Activated T-cell treated with anti-CD3 and anti-CD28 coated beads, Interleukin-2, amount 50 U/mL, for 72 hours (primary cell): ENCODE results near the gene FOXO6. TPM values are rescaled to one million over a fixed set of nuclear protein-coding genes. Genes with fewer than 3 reads are reported as not detected.

Experiments used
- ATAC-seq, 2 donors: fragments of 150-1000 bp; cut with Tn5 transposase; replicated peaks in 1 of 2; 2 replicates each; pipeline ENCODE4 v1.10.0; 2021; ENCODE audit warnings: moderate library complexity in 2 of 2, mild to moderate bottlenecking in 1 of 2
- DNase-seq, 2 donors: peaks; one replicate each; pipeline ENCODE4 v3.0.0; 2021 to 2022; ENCODE audit warnings: mixed read lengths in 1 of 2
- H3K27ac Mint-ChIP-seq: one replicate; pipeline ENCODE4 v1.8.0; 2022; ENCODE audit warnings: mild to moderate bottlenecking, moderate library complexity, mixed read lengths
- H3K27me3 Mint-ChIP-seq: one replicate; pipeline ENCODE4 v1.8.0; 2022; ENCODE audit warnings: low read depth, mixed read lengths
- H3K36me3 Mint-ChIP-seq, 2 donors: one replicate each; pipeline ENCODE4 v1.8.0; 2022; ENCODE audit warnings: mixed read lengths in 2 of 2, mild to moderate bottlenecking in 1 of 2; ENCODE audit not compliant: insufficient read depth in 2 of 2
- H3K4me1 Mint-ChIP-seq: one replicate; pipeline ENCODE4 v1.8.0; 2022; ENCODE audit warnings: low read depth, mixed read lengths
- H3K4me3 Mint-ChIP-seq, 2 donors: one replicate each; pipeline ENCODE4 v1.8.0; 2022; ENCODE audit warnings: mild to moderate bottlenecking in 2 of 2, mixed read lengths in 2 of 2, moderate library complexity in 2 of 2
- H3K9me3 Mint-ChIP-seq, 2 donors: one replicate each; pipeline ENCODE4 v1.8.0; 2022; ENCODE audit warnings: mixed read lengths in 2 of 2
- total RNA-seq, 2 donors: library from RNA; stranded (reverse); gene quantifications; one replicate each; pipeline ENCODE4 v1.2.3, GENCODE V29; 2022

FOXO6 gene
- total RNA-seq, 2 donors from 2014 or later = 0.19 to 0.21 TPM

DNA sequence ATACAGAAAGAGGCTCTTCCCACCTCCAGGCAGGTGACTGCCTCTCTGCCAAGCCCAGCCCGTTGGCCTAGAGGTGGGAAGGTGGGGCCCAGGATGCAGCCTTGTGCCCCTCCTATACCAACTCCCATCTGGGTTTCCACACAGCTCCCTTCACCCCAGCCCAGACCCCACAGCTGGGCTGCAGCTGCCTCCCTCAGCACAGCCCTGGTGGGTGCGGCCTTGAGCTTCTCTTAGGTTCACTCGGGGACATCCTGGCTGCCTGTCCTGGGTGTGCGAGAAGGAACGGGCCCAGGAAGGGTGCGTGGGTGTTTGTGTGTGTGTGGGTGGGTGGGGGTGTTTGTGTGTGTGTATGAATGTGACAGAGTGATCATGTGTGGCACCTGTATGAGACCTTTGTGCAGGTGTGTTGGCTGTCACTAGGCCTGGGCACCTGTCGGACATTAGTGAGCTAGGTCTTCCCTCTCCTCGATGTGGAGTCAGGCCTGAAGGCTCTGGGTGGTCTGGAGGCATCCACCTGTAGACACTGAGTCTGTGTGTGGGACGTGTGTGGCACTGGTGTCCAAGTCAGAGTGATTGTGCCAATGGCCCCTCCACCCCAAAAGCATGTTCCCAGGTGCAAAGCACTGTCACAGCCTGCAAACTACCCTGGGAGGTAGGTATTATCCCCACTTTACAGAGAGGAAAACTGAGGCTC is 30.7 kb downstream of the FOXO6 start:
- no peak for DNase-seq
- ATAC-seq = no peak
- no peak overlapping the region for H3K27ac Mint-ChIP-seq
- H3K9me3 Mint-ChIP-seq = no peaks in the 10 kb centered on the region
- no peaks in the 10 kb centered on the region for H3K4me1 Mint-ChIP-seq
- no peaks in the 10 kb centered on the region for H3K36me3 Mint-ChIP-seq
- no peak overlapping the region for H3K4me3 Mint-ChIP-seq
- H3K27me3 Mint-ChIP-seq = peaks cover 35% of the 10 kb centered on the region

DNA sequence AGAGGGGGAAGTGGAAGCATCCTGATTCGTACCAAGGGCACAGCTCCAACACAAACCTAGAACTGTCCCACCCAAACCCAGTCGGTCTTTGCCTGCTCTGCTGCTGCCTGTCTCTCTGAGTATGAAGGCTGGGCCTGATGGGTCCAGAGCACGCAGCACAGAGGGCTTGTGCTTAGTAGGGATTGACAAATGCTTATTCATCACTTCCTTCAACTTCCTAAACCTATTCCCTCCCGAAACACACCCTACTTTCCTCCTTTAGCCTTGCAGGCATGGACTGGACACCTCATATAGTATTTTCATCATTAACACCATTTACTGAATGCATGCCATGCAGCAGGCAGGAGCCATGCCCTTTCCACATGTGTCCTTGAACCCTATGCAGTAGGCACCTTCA is 31.3 kb downstream of the FOXO6 start:
- Mint-ChIP-seq H3K36me3 (no peaks in the 10 kb centered on the region), H3K27ac (no peak overlapping the region), H3K9me3 (no peaks in the 10 kb centered on the region), H3K4me1 (no peaks in the 10 kb centered on the region), H3K4me3 (no peak overlapping the region), H3K27me3 (peaks cover 30% of the 10 kb centered on the region)
- DNase-seq (no peak), ATAC-seq (no peak)

DNA sequence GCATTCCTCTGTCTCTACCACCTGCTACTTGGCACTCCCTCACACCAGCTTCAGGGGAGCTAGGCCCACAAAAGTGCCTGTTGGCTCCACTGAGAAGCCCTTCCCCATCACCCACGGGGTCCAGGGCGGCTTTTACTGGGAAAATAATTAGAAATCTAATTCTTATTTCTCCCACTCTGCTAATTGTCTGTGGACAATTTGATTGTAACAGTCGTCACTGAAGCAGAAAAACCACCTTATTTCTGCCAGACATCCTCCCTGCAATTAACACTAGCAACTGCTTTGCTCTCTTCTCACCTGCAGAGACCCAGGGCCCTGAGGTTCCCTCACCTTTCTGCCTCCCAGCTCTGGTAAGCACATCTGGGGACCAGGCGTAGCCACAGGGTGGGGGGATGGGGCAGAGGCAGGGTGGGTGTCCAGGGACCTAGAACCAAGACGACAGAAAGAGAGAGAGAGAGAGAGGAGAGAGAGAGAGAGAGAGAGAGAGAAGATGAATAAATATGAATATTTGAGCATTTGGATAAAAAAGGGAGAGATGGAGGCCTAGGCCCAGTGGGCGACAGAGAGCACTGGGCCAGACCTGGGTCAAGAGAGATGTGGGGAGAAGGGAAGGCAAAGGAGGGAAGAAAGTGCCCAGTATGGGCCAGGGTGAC is 32.6 kb downstream of the FOXO6 start:
- Mint-ChIP-seq H3K4me1 (no peaks in the 10 kb centered on the region), H3K4me3 (no peak overlapping the region), H3K27me3 (peaks cover 25% of the 10 kb centered on the region), H3K9me3 (no peaks in the 10 kb centered on the region), H3K36me3 (no peaks in the 10 kb centered on the region), H3K27ac (no peak overlapping the region)
- DNase-seq (no peak), ATAC-seq (no peak)

DNA sequence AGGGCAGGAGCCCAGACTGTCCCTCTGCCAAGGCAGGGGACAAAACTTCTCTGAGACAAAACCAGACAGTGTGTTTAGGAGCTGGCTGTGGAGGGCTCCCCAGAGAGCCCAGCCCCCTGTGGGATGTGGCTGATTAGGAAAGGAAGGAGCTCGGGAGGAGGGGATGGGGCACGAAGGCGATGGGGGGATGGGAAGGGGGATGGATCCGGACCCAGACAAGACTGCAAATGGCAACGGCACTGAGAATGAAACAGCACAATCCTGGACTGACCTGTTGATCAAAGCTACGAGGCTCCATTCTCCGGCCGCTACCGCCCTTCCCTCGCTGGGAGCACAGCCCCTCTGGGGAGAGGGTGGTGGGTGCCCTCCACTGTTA is 33.1 kb downstream of the FOXO6 start:
- H3K27me3 Mint-ChIP-seq = peaks cover 25% of the 10 kb centered on the region
- ATAC-seq (no peak), DNase-seq (no peak)
- no peak overlapping the region for H3K27ac Mint-ChIP-seq
- H3K4me3 Mint-ChIP-seq = no peak overlapping the region
- H3K4me1 Mint-ChIP-seq = no peaks in the 10 kb centered on the region
- no peaks in the 10 kb centered on the region for H3K9me3 Mint-ChIP-seq
- no peaks in the 10 kb centered on the region for H3K36me3 Mint-ChIP-seq

DNA sequence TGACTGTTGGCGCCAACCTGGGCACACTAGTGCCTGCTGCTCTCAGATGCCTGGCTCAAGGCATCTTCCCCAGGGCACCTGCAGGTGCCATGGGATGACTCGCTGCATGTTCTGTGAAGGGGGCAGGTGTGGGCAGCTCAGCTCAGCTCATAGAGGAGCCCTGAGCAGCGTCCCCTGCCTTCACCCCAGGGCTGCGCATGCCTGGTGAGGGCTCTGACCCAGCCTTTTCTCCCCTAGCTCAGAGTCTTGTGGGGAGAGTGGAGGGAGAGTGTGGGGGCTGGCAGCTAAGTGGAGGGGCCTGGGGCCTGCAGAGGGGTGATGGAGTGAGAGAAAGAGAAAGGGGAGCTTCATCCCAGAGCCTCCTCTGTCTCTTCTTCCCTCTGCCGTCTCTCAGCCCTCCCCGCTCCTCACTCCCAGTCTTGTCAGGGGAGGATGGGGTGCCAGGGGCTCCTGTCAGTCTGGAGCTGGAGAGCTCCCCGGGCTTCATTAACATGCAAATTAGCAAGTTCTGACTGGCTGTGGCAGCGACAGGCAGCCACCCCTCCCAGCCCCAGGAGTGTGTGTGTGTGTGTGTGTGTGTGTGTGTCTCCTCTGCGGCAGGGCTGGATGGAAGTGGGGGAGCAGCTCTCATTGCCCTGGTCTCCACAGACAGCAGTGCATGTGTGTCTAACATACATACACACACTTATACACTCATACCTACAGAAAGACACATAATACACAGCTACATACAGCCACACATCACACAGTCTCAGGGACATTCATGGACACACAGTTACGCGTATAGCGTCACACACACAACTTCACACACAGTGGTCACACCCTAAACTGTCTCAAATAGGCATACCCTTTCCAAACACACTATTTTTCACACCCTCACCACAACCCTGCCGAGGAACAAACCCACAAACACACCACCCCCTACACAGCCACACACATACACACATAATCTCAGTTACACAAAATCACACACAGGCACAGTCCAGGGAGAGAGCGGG is 34.0 kb downstream of the FOXO6 start:
- Mint-ChIP-seq H3K27ac (no peak overlapping the region), H3K4me3 (no peak overlapping the region), H3K36me3 (no peaks in the 10 kb centered on the region), H3K4me1 (no peaks in the 10 kb centered on the region), H3K27me3 (peaks cover 32% of the 10 kb centered on the region), H3K9me3 (peaks cover 0 to 2% of the 10 kb centered on the region in 2 donors)
- DNase-seq (no peak), ATAC-seq (no peak)

DNA sequence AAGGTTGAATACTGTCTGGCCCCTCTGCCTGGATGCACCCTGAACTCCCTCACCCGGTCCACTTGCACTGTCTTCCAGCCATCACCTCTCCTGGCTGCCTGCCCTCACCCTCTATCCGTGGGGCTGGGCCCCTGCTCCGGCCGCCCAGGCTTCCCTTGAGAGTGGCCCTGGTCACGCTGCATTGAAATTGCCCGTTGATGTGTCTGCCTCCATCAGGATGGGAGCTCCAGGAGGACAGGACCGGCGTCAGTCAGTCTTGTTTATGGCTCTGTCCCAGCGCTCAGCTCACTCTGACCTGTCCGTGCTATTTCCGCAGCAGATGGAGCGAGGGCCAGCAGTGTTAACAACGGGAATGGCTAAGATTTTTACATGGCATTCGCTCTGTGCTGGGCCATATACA is 34.9 kb downstream of the FOXO6 start:
- no peak overlapping the region for H3K27ac Mint-ChIP-seq
- H3K27me3 Mint-ChIP-seq = peaks cover 41% of the 10 kb centered on the region
- ATAC-seq = no peak
- DNase-seq = no peak
- H3K9me3 Mint-ChIP-seq = peaks cover 0 to 3% of the 10 kb centered on the region in 2 donors
- no peaks in the 10 kb centered on the region for H3K36me3 Mint-ChIP-seq
- H3K4me1 Mint-ChIP-seq = no peaks in the 10 kb centered on the region
- no peak overlapping the region for H3K4me3 Mint-ChIP-seq

DNA sequence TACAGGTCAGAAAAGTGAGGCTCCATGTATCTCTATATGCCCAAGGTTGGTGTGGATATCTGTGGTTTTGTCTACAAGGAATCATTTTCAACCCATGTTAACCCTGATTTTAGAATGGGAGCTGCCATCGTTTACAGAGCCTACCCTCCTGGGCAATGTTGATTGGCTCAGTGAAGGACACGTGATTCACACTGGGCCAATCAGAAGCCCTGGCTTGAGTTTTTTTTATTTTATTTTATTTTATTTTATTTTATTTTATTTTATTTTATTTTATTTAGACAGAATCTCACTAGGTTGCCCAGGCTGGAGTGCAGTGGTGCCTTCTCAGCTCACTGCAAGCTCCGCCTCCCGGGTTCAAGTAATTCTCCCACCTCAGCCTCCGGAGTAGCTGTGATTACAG is 35.8 kb downstream of the FOXO6 start:
- ATAC-seq (no peak), DNase-seq (no peak)
- H3K27ac Mint-ChIP-seq = no peak overlapping the region
- H3K4me3 Mint-ChIP-seq = no peak overlapping the region
- peaks cover 0 to 3% of the 10 kb centered on the region in 2 donors for H3K9me3 Mint-ChIP-seq
- peaks cover 50% of the 10 kb centered on the region for H3K27me3 Mint-ChIP-seq
- no peaks in the 10 kb centered on the region for H3K36me3 Mint-ChIP-seq
- no peaks in the 10 kb centered on the region for H3K4me1 Mint-ChIP-seq

DNA sequence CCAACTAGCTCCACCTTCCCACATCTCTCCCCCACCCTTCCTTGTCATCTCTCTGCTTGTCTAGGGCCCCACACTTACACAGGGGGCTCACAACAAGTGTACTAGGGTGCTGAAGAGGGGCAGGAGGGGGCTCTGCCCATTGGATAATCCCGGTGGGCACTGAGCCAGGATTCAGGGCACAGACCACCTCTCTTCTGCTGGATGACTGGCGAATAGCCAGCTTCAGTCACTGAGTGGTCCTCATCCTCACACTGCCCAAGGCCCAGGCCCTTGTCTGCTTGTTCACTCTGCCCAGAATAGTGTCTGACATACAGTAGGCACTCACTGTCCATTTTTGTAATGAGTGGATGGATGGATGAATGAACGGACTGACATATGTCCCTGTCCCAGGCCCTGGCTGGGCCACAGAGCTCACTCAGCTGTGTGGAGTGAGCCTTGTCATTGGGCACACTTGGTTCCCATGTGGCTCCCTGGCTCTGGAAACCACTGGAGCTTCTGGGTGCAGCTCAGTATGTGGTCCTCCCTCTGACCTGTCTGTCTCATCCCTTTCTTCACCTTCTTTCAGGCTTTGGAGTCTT is 36.6 kb downstream of the FOXO6 start:
- ATAC-seq = no peak
- H3K4me3 Mint-ChIP-seq = no peak overlapping the region
- peaks cover 0 to 3% of the 10 kb centered on the region in 2 donors for H3K9me3 Mint-ChIP-seq

DNA sequence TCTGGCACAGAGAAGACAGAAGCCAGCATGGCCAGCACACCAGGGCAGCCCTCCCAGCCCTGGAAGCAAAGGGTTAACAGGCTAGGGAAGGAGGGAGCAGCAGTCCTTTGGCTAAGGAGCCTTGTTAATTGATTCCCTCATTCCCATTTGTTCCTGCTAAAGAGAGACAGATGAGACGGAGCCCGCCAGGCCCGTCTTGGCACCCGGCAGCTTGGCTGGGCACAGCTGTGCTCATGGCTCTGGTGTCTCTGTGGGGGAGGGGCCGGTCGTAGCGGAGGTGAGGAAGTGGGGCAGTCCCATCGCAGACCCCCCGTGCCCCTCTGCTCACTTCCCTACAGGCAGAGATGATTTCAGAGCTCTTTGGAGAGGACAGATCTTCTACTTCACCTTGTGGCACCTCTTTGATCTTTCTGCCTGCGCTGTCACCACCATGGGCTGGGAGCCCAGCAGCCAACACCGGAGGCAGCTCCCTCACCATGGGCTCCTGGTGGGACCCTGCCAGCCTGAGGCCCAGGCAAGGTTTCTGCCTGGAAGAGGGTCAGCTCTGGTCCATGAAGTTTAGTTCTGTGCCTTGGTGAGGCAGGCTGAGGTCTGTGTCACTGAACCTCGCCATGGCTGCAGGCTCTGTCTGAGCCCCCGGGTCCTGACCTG is 38.0 kb downstream of the FOXO6 start:
- Mint-ChIP-seq H3K36me3 (no peaks in the 10 kb centered on the region), H3K27me3 (peaks cover 62% of the 10 kb centered on the region), H3K4me1 (no peaks in the 10 kb centered on the region), H3K27ac (no peak overlapping the region), H3K4me3 (no peak overlapping the region), H3K9me3 (peaks cover 0 to 3% of the 10 kb centered on the region in 2 donors)
- no peak for ATAC-seq
- DNase-seq = no peak

More for the DNA sequence above, 36.6 kb downstream of the FOXO6 start:
- Mint-ChIP-seq H3K27me3 (peaks cover 57% of the 10 kb centered on the region), H3K36me3 (no peaks in the 10 kb centered on the region), H3K4me1 (no peaks in the 10 kb centered on the region), H3K27ac (no peak overlapping the region)
- DNase-seq = no peak

DNA sequence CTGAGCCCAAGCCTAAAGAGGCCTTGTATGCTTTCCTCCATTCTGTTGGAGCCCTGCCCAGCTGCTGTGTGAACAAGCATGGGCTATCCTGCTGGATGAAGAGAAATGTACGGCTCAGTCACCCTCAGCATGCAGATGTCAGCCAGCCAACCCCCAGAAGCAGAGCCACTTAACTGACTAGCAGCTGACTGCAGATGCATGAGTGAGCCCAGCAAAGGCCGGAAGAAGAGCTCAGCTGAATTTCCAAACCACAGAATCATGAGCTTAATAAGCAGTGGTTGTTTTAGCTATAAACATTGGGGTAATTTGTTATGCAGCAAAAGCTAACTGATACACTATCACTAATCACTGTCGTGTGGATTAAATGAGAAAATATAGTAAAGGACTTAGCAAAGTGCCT is 39.0 kb downstream of the FOXO6 start:
- peaks cover 59% of the 10 kb centered on the region for H3K27me3 Mint-ChIP-seq
- no peaks in the 10 kb centered on the region for H3K4me1 Mint-ChIP-seq
- no peaks in the 10 kb centered on the region for H3K36me3 Mint-ChIP-seq
- H3K27ac Mint-ChIP-seq = no peak overlapping the region
- DNase-seq = no peak
- H3K9me3 Mint-ChIP-seq = peaks cover 0 to 3% of the 10 kb centered on the region in 2 donors
- no peak for ATAC-seq
- H3K4me3 Mint-ChIP-seq = no peak overlapping the region

DNA sequence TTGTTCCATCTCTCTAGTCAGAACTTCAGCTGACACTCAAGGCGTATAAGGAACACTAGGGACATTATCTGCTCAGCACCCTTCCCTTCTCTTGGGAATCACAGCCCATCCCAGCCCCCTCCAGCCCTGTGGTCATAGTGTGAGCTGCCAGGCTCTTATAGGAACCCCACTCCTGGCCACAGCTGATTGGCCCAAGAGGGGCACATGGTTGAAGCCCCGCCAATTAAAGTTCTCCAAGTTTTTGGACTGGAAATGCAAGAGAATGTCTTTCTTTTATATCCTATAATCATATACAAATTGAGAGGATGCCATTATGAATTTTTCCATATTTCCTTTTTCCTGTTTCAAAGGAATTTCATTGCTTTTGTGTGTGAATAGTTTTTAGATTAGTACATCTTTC is 40.7 kb downstream of the FOXO6 start:
- H3K4me1 Mint-ChIP-seq = no peaks in the 10 kb centered on the region
- H3K4me3 Mint-ChIP-seq = no peak overlapping the region
- no peak for DNase-seq
- peaks cover 0 to 3% of the 10 kb centered on the region in 2 donors for H3K9me3 Mint-ChIP-seq
- H3K27ac Mint-ChIP-seq = no peak overlapping the region
- no peak for ATAC-seq
- no peaks in the 10 kb centered on the region for H3K36me3 Mint-ChIP-seq
- H3K27me3 Mint-ChIP-seq = peaks cover 43% of the 10 kb centered on the region

DNA sequence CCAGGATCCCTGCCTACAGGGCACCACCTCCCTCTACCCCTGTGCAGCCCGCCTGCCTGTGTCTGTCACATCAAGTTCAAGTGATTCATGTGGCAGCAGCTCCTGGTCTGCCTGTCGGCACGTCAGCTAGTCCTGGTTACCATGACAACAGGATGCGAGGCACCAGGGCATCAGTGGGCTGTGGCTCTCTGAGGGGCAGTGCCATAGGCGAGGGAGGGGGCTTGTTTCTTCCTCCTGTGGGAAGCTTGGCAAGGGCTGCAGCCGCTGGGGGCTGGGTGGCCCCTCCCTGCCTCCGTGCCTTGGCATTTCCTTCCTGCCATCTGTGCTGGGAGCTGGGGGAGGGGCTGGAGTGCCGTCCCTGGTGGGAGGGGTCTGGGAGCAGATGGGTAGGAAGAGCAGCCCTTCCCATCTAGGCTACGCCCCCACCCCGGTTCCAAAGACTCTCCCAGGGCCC is 43.1 kb downstream of the FOXO6 start:
- Mint-ChIP-seq H3K36me3 (no peaks in the 10 kb centered on the region), H3K4me1 (no peaks in the 10 kb centered on the region), H3K9me3 (peaks cover 0 to 3% of the 10 kb centered on the region in 2 donors), H3K27ac (no peak overlapping the region), H3K4me3 (no peak overlapping the region), H3K27me3 (peaks cover 52% of the 10 kb centered on the region)
- peak; percentile 70 to 73 for ATAC-seq
- DNase-seq = peak; percentile 20 to 23
